ENCODE data around the gene F5. TPM values are rescaled to one million over a fixed set of nuclear protein-coding genes. Genes with fewer than 3 reads are reported as not detected.

The F5 gene
- total and polyA plus RNA-seq, 9 of the 15 experiments (the other 6 are each of a cell fraction or from before 2014, with no cell fraction given) = 0.03 to 0.13 TPM; not detected in 7

DNA sequence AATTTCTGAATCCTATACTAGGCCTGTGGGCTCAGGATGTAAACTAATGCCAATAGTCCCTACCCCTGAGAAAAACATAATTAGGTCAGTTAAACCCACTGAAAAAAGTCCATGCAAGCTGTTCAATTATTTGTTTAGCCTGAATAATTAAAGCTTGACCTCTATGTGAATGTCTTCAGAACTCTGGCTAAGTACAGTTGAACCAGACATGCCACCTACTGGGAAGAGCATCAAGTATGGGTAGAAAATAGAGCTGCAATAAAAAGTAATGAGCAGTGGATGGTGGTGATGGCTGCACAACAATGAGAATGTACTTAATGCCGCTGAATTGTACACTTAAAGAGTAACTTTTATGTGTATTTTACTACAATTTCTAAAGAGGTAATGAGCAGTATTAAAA is 76.9 kb downstream of the F5 start:
- Histone ChIP-seq H3K9me3 (replicated peaks; ENCODE audit: control insufficient read depth, insufficient read depth, low read depth, low read length) (no peaks in the 10 kb centered on the region), H3K36me3 (ENCODE audit: control insufficient read depth, insufficient read depth, low read length) (no peaks in the 10 kb centered on the region), H3K4me2 (ENCODE audit: insufficient read depth, low read length) (no peak overlapping the region), H3K4me3 (no peak overlapping the region), H4K20me1 (replicated peaks; ENCODE audit: control insufficient read depth, insufficient read depth, low read length) (no peaks in the 10 kb centered on the region), H3K27me3 (ENCODE audit: control insufficient read depth in 2 of 2, insufficient read depth in 2 of 2, low read length in 2 of 2) (no peaks in the 10 kb centered on the region), H3K9me1 (ENCODE audit: control insufficient read depth, insufficient read depth, low read length) (no peaks in the 10 kb centered on the region), H3K4me1 (replicated peaks in 1 of 2; ENCODE audit: control insufficient read depth in 2 of 2, insufficient read depth in 2 of 2, low read length in 2 of 2) (peaks cover 0 to 14% of the 10 kb centered on the region in 2 experiments; a peak in 2 of 5 replicates), H3K79me2 (ENCODE audit: control insufficient read depth, insufficient read depth, low read length) (no peaks in the 10 kb centered on the region), H3K27ac (ENCODE audit: extremely low read depth, low read depth, low read length) (peak overlapping the region; percentile 77; the same call in 2 of the 3 replicates), H2AFZ (ENCODE audit: low read depth, low read length) (peak overlapping the region; percentile 92), H3K9ac (ENCODE audit: insufficient read depth in 1 of 2, low read depth in 2 of 2, low read length in 2 of 2) (no peak overlapping the region)
- FAIRE-seq (peak; percentile 54), ATAC-seq (peak; percentile 61), DNase-seq (ENCODE audit: extremely low read depth in 1 of 4, low spot score in 3 of 4) (peak in 1 of 4 experiments; percentile 34)
- in situ Hi-C loops (cut with MboI) = no loop called here
- 93% methylated on average over 1 of the region's 1 CpG for WGBS (ENCODE audit: insufficient coverage, low coverage, missing lambda C conversion rate)
- ChIA-PET CTCF (ENCODE audit: low intra/inter-chr PET ratio) (no interaction called here), POLR2A (interaction anchor here (0.5 kb wide), 1 partner anchor 1795 kb away, joined by 4 read pairs; no protein-coding TSS in a partner anchor)
- intact Hi-C loops (cut with micrococcal nuclease) = loop anchor here (1.0 kb wide), 1 partner anchor 43 kb away; no protein-coding TSS in a partner anchor
- TF ChIP-seq RAD21 (CRISPR knock-in tag; conservative IDR thresholded peaks at IDR 0.05 in 1 of 2, IDR thresholded peaks at IDR 0.05 in 1 of 2) = peak in 1 of 2 experiments; percentile 41; a peak in 2 of 4 replicates
- no peak for TF ChIP-seq FOXP4 (CRISPR knock-in tag; IDR thresholded peaks at IDR 0.05; ENCODE audit: borderline replicate concordance)
- no peak for TF ChIP-seq PHTF2 (CRISPR knock-in tag; IDR thresholded peaks at IDR 0.05)
- no peak for TF ChIP-seq SRSF9 (IDR thresholded peaks at IDR 0.05; ENCODE audit: borderline replicate concordance, low read depth, low read length)
- BruUV-seq (replicated peaks) = no TSS peak
